Measurements from ENCODE around the gene NF1. TPM values are rescaled to one million over a fixed set of nuclear protein-coding genes. Genes with fewer than 3 reads are reported as not detected.
A peak's percentile ranks its signal among the peaks of the same experiment; 100 is the strongest.

NF1 gene
- total and polyA plus RNA-seq, 4 donors, result 8.4 to 116 (median 25.5) TPM

- peak overlapping the region; percentile 88 for H3K4me3 ChIP-seq
- peak overlapping the region; percentile 77 to 92 for H3K9ac ChIP-seq (ENCODE audit: insufficient read depth in 1 of 2, low read length in 2 of 2)
Observed at GRCh38 chr17:31096106-31096436, 1.3 kb downstream of the NF1 start.

GRCh38 chr17:31099016-31099415, 4.2 kb downstream of the NF1 start:
- no peak overlapping the region for H3K9ac ChIP-seq (ENCODE audit: insufficient read depth in 1 of 2, low read length in 2 of 2)
- DNase-seq, result peak in 1 of 3 donors; percentile 5
- H3K36me3 ChIP-seq (ENCODE audit: control insufficient read depth in 4 of 4, insufficient read depth in 4 of 4, low read length in 4 of 4), result no peaks in the 10 kb centered on the region
- 89 to 92% methylated on average over 3 of the region's 3 CpGs for WGBS, 2 donors
- no peak for ATAC-seq (ENCODE audit: insufficient read depth, low FRiP score)
- peaks cover 0 to 15% (median 8%) of the 10 kb centered on the region in 5 donors for H3K4me1 ChIP-seq (ENCODE audit: control insufficient read depth in 5 of 5, insufficient read depth in 5 of 5, low read length in 5 of 5)
- no peaks in the 10 kb centered on the region for H3K27me3 ChIP-seq (ENCODE audit: control insufficient read depth in 3 of 3, insufficient read depth in 3 of 3, low read length in 2 of 3)
- H3K4me3 ChIP-seq, result no peak overlapping the region
- TF ChIP-seq CTCF (IDR thresholded peaks at IDR 0.05; ENCODE audit: control extremely low read depth, extremely low read depth), result no peak
- H3K27ac ChIP-seq (ENCODE audit: low read depth in 1 of 2, low read length in 1 of 2), result no peak overlapping the region
- no peaks in the 10 kb centered on the region for H3K9me3 ChIP-seq (ENCODE audit: control insufficient read depth in 4 of 4, insufficient read depth in 3 of 4, low read length in 3 of 4)

More at GRCh38 chr17:31096106-31096436, 1.3 kb downstream of the NF1 start:
- DNase-seq (peak in 2 of 3 donors; percentile 40 to 60), ATAC-seq (ENCODE audit: insufficient read depth, low FRiP score) (no peak)
- Histone ChIP-seq H3K36me3 (ENCODE audit: control insufficient read depth in 4 of 4, insufficient read depth in 4 of 4, low read length in 4 of 4) (no peaks in the 10 kb centered on the region), H3K9me3 (ENCODE audit: control insufficient read depth in 4 of 4, insufficient read depth in 3 of 4, low read length in 3 of 4) (no peaks in the 10 kb centered on the region), H3K4me1 (ENCODE audit: control insufficient read depth in 5 of 5, insufficient read depth in 5 of 5, low read length in 5 of 5) (peaks cover 0 to 14% (median 8%) of the 10 kb centered on the region in 5 donors), H3K27ac (ENCODE audit: low read depth in 1 of 2, low read length in 1 of 2) (peak overlapping the region; percentile 93), H3K27me3 (ENCODE audit: control insufficient read depth in 3 of 3, insufficient read depth in 3 of 3, low read length in 2 of 3) (no peaks in the 10 kb centered on the region)
- WGBS, 2 donors, result 13 to 26% methylated on average over 5 of the region's 5 CpGs
- no peak for TF ChIP-seq CTCF (IDR thresholded peaks at IDR 0.05; ENCODE audit: control extremely low read depth, extremely low read depth)

DNA sequence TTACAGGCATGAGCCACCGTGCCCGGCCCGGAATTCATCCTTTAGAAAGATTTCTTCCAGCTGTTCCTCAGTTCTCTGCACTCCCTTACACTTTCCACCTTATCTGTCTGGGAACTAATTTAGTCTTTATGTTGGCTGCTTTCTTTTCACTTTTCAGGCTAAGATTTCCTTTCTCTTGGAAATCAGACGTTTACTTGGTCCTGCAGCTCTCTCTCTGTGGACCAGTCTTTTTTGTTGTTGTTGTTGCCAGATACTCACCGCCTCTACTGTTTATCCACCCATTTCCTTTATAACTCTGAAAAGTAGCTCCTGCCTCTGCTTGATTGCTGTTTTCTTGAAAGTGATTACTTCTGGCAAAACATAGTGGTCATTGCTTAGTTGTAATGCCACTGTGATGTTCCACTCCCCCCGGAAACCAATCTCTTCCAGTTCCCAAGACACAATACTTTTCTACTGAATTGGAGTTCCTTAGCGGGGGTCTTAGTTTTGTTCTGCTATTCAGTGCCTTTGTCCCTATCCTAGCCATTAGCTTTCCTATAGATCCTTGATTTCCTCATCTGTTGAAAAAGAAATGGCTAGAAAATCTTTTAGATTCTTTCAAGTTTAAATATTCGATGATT, 6.2 kb downstream of the NF1 start:
- H3K9me3 ChIP-seq (ENCODE audit: control insufficient read depth in 4 of 4, insufficient read depth in 3 of 4, low read length in 3 of 4), result no peaks in the 10 kb centered on the region
- WGBS, 2 donors, result 74 to 83% methylated on average over 8 of the region's 8 CpGs
- no peak overlapping the region for H3K9ac ChIP-seq (ENCODE audit: insufficient read depth in 1 of 2, low read length in 2 of 2)
- no peaks in the 10 kb centered on the region for H3K27me3 ChIP-seq (ENCODE audit: control insufficient read depth in 3 of 3, insufficient read depth in 3 of 3, low read length in 2 of 3)
- no peaks in the 10 kb centered on the region for H3K36me3 ChIP-seq (ENCODE audit: control insufficient read depth in 4 of 4, insufficient read depth in 4 of 4, low read length in 4 of 4)
- no peak overlapping the region for H3K27ac ChIP-seq (ENCODE audit: low read depth in 1 of 2, low read length in 1 of 2)
- ATAC-seq (ENCODE audit: insufficient read depth, low FRiP score) (no peak), DNase-seq (no peak)
- H3K4me3 ChIP-seq, result no peak overlapping the region
- no peak for TF ChIP-seq CTCF (IDR thresholded peaks at IDR 0.05; ENCODE audit: control extremely low read depth, extremely low read depth)
- H3K4me1 ChIP-seq (ENCODE audit: control insufficient read depth in 5 of 5, insufficient read depth in 5 of 5, low read length in 5 of 5), result peaks cover 2 to 15% (median 8%) of the 10 kb centered on the region in 5 donors

- H3K27ac ChIP-seq (ENCODE audit: low read depth in 1 of 2, low read length in 1 of 2), result no peak overlapping the region
Observed at GRCh38 chr17:31101943-31102342, 7.2 kb downstream of the NF1 start.

More at GRCh38 chr17:31101943-31102342, 7.2 kb downstream of the NF1 start:
- H3K4me1 ChIP-seq (ENCODE audit: control insufficient read depth in 5 of 5, insufficient read depth in 5 of 5, low read length in 5 of 5), result peaks cover 0 to 10% (median 2%) of the 10 kb centered on the region in 5 donors
- DNase-seq (no peak), ATAC-seq (ENCODE audit: insufficient read depth, low FRiP score) (no peak)
- no peaks in the 10 kb centered on the region for H3K9me3 ChIP-seq (ENCODE audit: control insufficient read depth in 4 of 4, insufficient read depth in 3 of 4, low read length in 3 of 4)
- no peaks in the 10 kb centered on the region for H3K27me3 ChIP-seq (ENCODE audit: control insufficient read depth in 3 of 3, insufficient read depth in 3 of 3, low read length in 2 of 3)
- H3K9ac ChIP-seq (ENCODE audit: insufficient read depth in 1 of 2, low read length in 2 of 2), result no peak overlapping the region
- H3K36me3 ChIP-seq (ENCODE audit: control insufficient read depth in 4 of 4, insufficient read depth in 4 of 4, low read length in 4 of 4), result no peaks in the 10 kb centered on the region
- H3K4me3 ChIP-seq, result no peak overlapping the region
- TF ChIP-seq CTCF (IDR thresholded peaks at IDR 0.05; ENCODE audit: control extremely low read depth, extremely low read depth), result no peak

All from lung (tissue), 12 donors.